ENCODE results near the gene CCDC110. TPM values are rescaled to one million over a fixed set of nuclear protein-coding genes. Genes with fewer than 3 reads are reported as not detected.

CCDC110 gene
- total and polyA plus RNA-seq, 9 of the 15 experiments (the other 6 are each of a cell fraction or from before 2014, with no cell fraction given): 0.04 to 0.35 (median 0.07) TPM; not detected in 4

DNA sequence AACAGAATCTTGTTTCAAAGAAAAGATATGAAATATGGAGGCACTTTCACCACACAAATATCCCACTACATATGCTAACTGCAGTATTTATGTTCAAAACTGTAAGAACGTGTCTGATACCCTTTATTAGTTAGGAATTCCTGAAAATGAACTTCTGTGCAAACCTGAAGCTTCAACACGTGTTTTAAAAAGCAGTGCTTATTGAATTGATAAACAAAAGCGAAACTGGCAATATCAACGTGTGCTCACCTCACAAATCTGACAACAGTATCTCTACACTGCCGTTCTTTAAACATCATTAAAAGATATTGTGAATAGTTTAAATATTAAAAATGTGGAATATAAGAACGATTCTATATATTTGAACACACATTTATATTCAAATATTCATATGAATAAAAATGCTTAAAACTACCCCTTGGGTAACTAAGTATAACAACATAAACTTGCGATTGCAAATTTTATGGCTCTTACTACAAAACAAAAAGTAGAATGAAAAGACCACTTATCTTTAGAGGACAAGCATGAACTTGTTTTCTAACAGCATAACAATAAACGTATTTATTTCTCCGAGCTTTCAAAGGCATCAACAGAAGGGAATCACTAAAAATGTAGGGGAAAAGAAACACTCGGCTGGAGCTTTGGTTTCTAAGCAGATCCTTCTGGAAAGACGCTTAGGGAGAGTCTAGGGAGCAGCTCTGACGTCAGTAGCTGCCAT is 76.1 kb downstream of the CCDC110 start, which contains the start of gene LRP2BP (continued):
- TF ChIP-seq CHD1 (IDR thresholded peaks at IDR 0.05; ENCODE audit: low read length) (peak; percentile 59), ADNP (tag; IDR thresholded peaks at IDR 0.05) (0 out of 2 replicates have a peak, but pooled peaks have one; percentile 39), SMARCB1 (IDR thresholded peaks at IDR 0.05; ENCODE audit: insufficient read length, low read depth) (no peak), ETV1 (tag; conservative IDR thresholded peaks at IDR 0.05; ENCODE audit: low read depth) (0 out of 2 replicates have a peak, but pooled peaks have one; percentile 31), ZC3H11A (IDR thresholded peaks at IDR 0.05; ENCODE audit: low read depth, low read length) (peak; percentile 28; the same call in 1 of the 2 replicates), ZBTB40 (IDR thresholded peaks at IDR 0.05) (peak; percentile 78; the same call in 1 of the 2 replicates), ZBTB40 (CRISPR knock-in tag; IDR thresholded peaks at IDR 0.05) (no peak), CSDE1 (IDR thresholded peaks at IDR 0.05) (peak in 1 of 2 experiments; percentile 22; a peak in 1 of 4 replicates), NR2C1 (IDR thresholded peaks at IDR 0.05) (no peak), NR2C1 (tag; IDR thresholded peaks at IDR 0.05) (0 out of 2 replicates have a peak, but pooled peaks have one; percentile 8), DPF2 (IDR thresholded peaks at IDR 0.05) (0 out of 2 replicates have a peak, but pooled peaks have one; percentile 23), JUND (IDR thresholded peaks at IDR 0.05; ENCODE audit: borderline replicate concordance, low read depth, low read length) (no peak), JUND (tag; IDR thresholded peaks at IDR 0.05; ENCODE audit: borderline replicate concordance, low read depth, low read length) (peak; percentile 18; the same call in 1 of the 3 replicates)
- TF ChIP-seq, protein P1, sequence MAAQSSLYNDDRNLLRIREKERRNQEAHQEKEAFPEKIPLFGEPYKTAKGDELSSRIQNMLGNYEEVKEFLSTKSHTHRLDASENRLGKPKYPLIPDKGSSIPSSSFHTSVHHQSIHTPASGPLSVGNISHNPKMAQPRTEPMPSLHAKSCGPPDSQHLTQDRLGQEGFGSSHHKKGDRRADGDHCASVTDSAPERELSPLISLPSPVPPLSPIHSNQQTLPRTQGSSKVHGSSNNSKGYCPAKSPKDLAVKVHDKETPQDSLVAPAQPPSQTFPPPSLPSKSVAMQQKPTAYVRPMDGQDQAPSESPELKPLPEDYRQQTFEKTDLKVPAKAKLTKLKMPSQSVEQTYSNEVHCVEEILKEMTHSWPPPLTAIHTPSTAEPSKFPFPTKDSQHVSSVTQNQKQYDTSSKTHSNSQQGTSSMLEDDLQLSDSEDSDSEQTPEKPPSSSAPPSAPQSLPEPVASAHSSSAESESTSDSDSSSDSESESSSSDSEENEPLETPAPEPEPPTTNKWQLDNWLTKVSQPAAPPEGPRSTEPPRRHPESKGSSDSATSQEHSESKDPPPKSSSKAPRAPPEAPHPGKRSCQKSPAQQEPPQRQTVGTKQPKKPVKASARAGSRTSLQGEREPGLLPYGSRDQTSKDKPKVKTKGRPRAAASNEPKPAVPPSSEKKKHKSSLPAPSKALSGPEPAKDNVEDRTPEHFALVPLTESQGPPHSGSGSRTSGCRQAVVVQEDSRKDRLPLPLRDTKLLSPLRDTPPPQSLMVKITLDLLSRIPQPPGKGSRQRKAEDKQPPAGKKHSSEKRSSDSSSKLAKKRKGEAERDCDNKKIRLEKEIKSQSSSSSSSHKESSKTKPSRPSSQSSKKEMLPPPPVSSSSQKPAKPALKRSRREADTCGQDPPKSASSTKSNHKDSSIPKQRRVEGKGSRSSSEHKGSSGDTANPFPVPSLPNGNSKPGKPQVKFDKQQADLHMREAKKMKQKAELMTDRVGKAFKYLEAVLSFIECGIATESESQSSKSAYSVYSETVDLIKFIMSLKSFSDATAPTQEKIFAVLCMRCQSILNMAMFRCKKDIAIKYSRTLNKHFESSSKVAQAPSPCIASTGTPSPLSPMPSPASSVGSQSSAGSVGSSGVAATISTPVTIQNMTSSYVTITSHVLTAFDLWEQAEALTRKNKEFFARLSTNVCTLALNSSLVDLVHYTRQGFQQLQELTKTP (IDR thresholded peaks at IDR 0.05; ENCODE audit: low read depth in 1 of 2, partially characterized antibody in 2 of 2): no peak

Data from K562 (cell line).